HG03571 (cell line): ENCODE data around the gene MAN2B1.
"Not testable (repeated sequence)": the region's sequence is repeated elsewhere in the genome, so short reads cannot be mapped to it uniquely, and the experiment has no call there.

Source experiments
- ATAC-seq: cut with Tn5 transposase; IDR thresholded peaks from one replicate; pipeline ENCODE4 v1.9.1; 2021; ENCODE audit not compliant: unreplicated experiment

MAN2B1 gene

GRCh38 chr19:12664406-12665280 lies 1.9 kb downstream of the MAN2B1 start:
- no peak for ATAC-seq

DNA sequence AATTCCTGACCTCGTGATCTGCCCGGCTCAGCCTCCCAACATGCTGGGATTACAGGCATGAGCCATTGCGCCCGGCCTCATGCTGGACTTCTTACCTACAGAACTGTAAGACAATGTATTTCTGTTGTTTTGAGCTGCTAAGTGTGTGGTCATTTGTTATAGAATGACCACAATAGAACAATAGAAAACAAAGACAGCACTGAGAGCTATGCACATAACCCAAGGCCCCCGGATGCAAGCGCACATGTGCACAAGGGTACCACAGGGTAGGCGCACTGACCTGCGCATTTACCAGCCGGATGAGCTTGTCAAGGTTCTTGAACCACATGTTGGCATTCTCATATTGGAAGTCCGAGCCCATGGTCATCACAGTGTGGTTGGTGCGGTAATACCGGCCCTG lies 5.6 kb downstream of the MAN2B1 start:
- no peak for ATAC-seq

- ATAC-seq, result no peak
Observed at GRCh38 chr19:12657966-12658365, 8.6 kb downstream of the MAN2B1 start.

DNA sequence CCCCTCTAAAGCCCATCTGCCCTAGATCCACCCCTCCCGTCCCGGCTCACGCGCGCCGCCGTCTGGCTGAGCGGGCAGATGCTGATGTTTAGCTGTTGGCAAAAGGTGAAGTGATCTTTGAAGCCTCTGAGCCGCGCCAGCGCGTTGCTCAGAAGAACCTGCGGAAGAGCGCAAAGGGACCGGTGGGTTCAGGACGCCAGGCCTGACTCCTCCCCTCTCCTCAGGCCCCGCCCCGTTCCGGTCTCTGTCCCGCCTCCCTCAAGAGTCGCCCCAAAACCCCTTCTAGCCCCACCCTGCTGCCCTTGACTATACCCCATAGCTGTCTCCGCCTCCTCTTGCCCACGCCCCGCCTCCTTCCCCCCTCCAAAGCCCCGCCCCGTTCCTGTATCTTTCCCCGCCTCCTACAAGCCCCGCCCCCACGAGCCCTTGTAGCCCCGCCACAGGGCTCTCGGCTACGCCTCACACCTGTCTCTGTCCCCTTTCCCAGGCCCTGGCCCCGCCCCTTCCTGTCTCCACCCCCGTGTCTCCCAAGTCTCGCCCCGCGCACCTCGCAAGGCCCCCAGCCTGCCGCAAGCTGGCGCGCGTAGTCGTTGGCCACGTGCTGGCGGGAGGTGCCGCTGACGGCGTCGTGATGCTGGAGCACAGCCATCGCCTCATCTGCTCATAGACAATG lies 9.5 kb downstream of the MAN2B1 start:
- ATAC-seq, result no peak

- no peak for ATAC-seq
Observed at GRCh38 chr19:12655546-12655945, 11.0 kb downstream of the MAN2B1 start.

GRCh38 chr19:12652219-12652618 lies 14.3 kb downstream of the MAN2B1 start:
- ATAC-seq, result no peak

- no peak for ATAC-seq
Observed at GRCh38 chr19:12649941-12650340, 16.6 kb downstream of the MAN2B1 start.

- ATAC-seq, result no peak
Observed at GRCh38 chr19:12648088-12648487, 18.5 kb downstream of the MAN2B1 start.

DNA sequence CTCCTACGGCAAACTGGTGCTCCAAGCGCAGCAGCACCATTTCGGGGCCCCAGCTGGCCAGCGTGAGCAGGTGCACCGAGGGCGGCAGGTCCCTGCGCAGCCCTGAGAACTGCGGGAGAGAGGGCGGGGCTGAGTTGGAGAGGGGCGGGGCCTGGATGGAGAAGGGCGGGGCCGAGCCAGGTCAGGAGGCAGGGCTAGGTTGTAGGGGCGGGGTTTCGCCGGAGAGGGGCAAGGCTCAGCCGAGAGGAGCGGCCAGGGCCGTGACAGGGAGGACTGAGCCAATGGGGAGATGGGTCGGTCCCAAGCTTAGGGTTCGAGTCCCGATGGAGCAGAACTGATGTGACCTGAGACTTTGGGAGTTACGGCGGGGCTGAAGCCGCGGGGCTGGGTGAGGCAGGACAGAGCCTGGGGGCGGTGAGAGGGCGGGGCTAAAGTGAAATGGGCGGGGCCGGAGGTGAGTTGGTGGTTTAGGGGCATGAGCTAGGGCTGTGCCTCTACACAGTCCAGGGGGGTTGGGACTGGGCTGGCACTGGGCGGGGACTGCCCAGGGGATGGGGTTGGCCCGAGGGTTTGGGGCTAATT lies 19.0 kb downstream of the MAN2B1 start:
- ATAC-seq, result no peak

- no peak for ATAC-seq
Observed at GRCh38 chr19:12647047-12647446, 19.5 kb downstream of the MAN2B1 start.

- ATAC-seq, result no peak
Observed at GRCh38 chr19:12646551-12646950, 20.0 kb downstream of the MAN2B1 start.

GRCh38 chr19:12643716-12644115 lies 22.8 kb downstream of the MAN2B1 start:
- ATAC-seq, result not testable (repeated sequence)

DNA sequence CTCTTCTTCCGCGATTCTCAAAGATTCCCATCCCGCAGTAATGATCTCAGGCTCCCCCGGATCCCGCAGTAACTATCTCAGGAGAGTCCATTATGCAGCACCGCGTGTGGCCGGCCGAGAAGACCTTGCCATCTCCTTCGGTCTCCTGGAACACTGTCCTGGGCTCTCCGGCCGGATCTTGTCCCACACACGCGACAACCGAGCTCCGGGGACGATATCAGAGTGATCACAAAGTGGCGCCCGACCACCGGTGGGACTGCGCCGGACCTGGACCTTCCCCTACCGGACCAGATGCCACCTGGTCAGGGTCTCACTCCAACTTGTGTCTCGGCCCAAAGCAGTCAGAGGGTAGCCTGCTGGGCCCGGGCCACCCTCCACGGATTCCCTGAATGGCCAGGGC lies 24.0 kb downstream of the MAN2B1 start:
- no peak for ATAC-seq

DNA sequence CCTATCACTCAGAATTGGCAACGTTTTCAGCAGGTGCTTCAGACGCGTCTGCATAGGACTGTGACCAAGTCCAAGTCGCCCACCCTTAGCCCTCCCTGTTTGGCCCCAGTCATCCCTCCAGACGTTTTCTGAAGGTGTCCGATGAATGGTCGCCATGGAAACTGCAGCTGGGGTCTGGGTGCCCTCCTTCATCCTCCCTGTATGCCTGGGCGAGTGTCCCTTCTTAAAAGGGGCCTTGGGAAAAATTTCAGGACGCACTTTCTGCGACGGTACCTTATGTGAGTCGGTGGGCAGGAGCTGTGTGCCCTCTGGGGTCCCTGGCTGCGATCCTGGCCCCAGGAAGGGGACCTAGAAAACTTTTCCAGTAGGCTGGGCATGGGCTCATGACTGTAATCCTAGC lies 25.1 kb downstream of the MAN2B1 start:
- ATAC-seq, result no peak

- ATAC-seq, result no peak
Observed at GRCh38 chr19:12639901-12640613, 26.5 kb downstream of the MAN2B1 start.

DNA sequence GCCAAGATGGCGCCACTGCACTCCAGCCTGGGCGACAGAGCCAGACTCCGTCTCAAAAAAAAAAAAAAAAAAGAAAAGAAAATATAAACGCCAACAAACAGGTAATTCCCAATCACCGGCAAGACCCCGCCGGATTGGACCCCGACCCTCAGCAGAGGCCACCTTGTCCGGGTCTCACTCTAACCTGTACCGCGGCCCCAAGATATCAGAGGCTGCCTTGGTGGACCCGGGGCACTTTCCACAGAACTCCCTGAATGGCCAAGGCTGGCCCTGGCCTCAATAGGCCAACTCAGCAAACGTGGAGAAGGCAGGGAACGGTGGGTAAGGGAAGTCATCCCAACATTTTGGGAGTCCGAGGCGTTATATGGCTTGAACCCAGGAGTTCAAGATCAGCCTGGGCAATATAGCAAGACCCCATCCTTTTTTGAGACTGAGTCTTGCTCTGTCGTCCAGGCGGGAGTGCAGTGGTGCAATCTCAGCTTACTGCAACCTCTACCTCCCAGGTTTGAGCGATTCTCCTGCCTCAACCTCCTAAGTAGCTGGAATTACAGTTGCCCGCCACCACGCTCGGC lies 27.8 kb downstream of the MAN2B1 start:
- ATAC-seq, result no peak

GRCh38 chr19:12636631-12637030 lies 29.9 kb downstream of the MAN2B1 start:
- no peak for ATAC-seq

GRCh38 chr19:12629215-12629614 lies 37.3 kb downstream of the MAN2B1 start:
- ATAC-seq, result no peak

DNA sequence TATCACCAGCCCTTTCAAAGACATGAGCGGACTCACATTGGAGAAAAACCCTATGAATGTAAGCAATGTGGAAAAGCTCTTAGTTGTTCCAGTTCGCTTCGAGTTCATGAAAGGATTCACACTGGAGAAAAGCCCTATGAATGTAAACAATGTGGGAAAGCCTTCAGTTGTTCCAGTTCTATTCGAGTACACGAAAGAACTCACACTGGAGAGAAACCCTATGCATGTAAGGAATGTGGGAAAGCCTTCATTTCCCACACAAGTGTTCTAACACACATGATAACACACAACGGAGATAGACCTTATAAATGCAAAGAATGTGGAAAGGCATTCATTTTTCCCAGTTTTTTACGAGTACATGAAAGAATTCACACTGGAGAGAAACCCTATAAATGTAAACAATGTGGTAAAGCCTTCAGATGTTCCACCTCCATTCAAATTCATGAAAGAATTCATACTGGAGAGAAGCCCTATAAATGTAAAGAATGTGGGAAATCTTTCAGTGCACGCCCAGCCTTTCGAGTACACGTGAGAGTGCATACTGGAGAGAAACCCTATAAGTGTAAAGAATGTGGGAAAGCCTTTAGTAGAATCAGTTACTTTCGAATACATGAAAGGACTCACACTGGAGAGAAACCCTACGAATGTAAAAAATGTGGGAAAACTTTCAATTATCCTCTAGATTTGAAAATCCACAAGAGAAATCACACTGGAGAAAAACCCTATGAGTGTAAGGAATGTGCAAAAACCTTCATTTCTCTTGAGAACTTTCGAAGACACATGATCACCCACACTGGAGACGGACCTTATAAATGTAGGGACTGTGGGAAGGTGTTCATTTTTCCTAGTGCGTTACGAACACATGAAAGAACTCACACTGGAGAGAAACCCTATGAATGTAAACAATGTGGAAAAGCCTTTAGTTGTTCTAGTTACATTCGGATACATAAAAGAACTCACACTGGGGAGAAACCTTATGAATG lies 38.2 kb downstream of the MAN2B1 start:
- ATAC-seq, result no peak

DNA sequence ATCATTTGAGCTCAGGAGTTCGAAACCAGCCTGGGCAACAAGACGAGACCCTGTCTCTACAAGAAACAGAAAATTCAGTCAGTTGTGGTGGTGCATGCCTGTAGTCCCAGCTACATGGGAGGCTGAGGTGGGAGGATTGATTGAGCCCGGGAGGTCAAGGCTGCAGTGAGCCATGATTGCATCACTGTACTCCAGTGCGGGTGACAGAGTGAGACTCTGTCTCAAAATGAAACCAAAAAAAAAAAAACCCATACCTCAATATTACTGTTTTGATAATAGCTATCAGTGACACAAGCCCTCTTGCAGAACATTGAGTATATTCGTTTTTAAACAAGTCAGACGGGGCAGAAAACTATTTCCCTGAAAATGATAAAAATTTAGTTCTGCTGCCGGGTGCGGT lies 39.6 kb downstream of the MAN2B1 start:
- no peak for ATAC-seq
